OCI-LY1 (cell line): ENCODE measurements around the gene GATM.

Experiments
- H2AFZ ChIP-seq: fragments of 200-600 bp; sonication (generic), shearing (Covaris generic); 2 replicates; pipeline ENCODE4 v1.6.0; 2014; ENCODE audit warnings: antibody characterized with exemption, mild to moderate bottlenecking, low read length
- H3F3A ChIP-seq: fragments of 200-600 bp; sonication (generic), shearing (Covaris generic); 2 replicates; pipeline ENCODE4 v1.6.0; 2014; ENCODE audit warnings: mild to moderate bottlenecking, antibody characterized with exemption, low read length, moderate library complexity; ENCODE audit not compliant: insufficient read depth
- H3K27ac ChIP-seq: fragments of 200-600 bp; sonication (generic); 2 replicates; pipeline ENCODE4 v1.5.1; 2014; ENCODE audit warnings: low read length, mixed run types, mild to moderate bottlenecking, low read depth; ENCODE audit not compliant: poor library complexity, severe bottlenecking
- H3K27me3 ChIP-seq: fragments of 200-600 bp; sonication (generic); 2 replicates; pipeline ENCODE4 v1.6.0; 2014; ENCODE audit warnings: antibody characterized with exemption, mild to moderate bottlenecking, low read length, moderate library complexity; ENCODE audit not compliant: insufficient read depth
- H3K36me3 ChIP-seq: fragments of 200-600 bp; sonication (generic); 2 replicates; pipeline ENCODE4 v1.6.1; 2014; ENCODE audit warnings: mild to moderate bottlenecking, antibody characterized with exemption, low read length, moderate library complexity, mixed read lengths; ENCODE audit not compliant: insufficient read depth
- H3K4me1 ChIP-seq: fragments of 200-600 bp; sonication (generic); 2 replicates; pipeline ENCODE4 v1.5.1; 2014; ENCODE audit warnings: mild to moderate bottlenecking, low read length, moderate library complexity; ENCODE audit not compliant: insufficient read depth, severe bottlenecking
- H3K4me2 ChIP-seq: fragments of 200-600 bp; sonication (generic), shearing (Covaris generic); 2 replicates; pipeline ENCODE4 v1.6.1; 2014; ENCODE audit warnings: low read length
- H3K4me3 ChIP-seq: fragments of 200-600 bp; sonication (generic); 2 replicates; pipeline ENCODE4 v1.5.1; 2014; ENCODE audit warnings: low read length, low read depth, mild to moderate bottlenecking, mixed read lengths; ENCODE audit not compliant: poor library complexity, severe bottlenecking
- H3K79me2 ChIP-seq: fragments of 200-600 bp; shearing (Covaris generic); 2 replicates; pipeline ENCODE4 v1.6.1; 2016; ENCODE audit warnings: mixed run types, low read length, mixed read lengths; ENCODE audit not compliant: insufficient read depth
- H3K9ac ChIP-seq: fragments of 200-600 bp; sonication (generic), shearing (Covaris generic); 2 replicates; pipeline ENCODE4 v1.6.1; 2014; ENCODE audit warnings: mild to moderate bottlenecking, low read length, mixed read lengths
- H3K9me2 ChIP-seq: fragments of 200-600 bp; sonication (generic), shearing (Covaris generic); 2 replicates; pipeline ENCODE4 v1.6.1; 2014; ENCODE audit warnings: low read depth, mild to moderate bottlenecking, low read length, mixed read lengths
- H3K9me3 ChIP-seq: fragments of 200-600 bp; shearing (Covaris generic); 2 replicates; pipeline ENCODE4 v1.6.1; 2014; ENCODE audit warnings: low read length, mixed read lengths
- H4K20me1 ChIP-seq: fragments of 200-600 bp; sonication (generic), shearing (Covaris generic); 2 replicates; pipeline ENCODE4 v1.6.0; 2016; ENCODE audit warnings: mild to moderate bottlenecking, low read length; ENCODE audit not compliant: insufficient read depth
- CTCF ChIP-seq: fragments of 200-600 bp; sonication (generic), shearing (Covaris generic); IDR thresholded peaks from 2 replicates; pipeline ENCODE4 v1.5.1; 2017; ENCODE audit warnings: mild to moderate bottlenecking, antibody characterized with exemption, low read length, moderate library complexity, mixed read lengths
- EZH2 ChIP-seq: fragments of 200-600 bp; sonication (generic), shearing (Covaris generic); IDR thresholded peaks from 2 replicates; pipeline ENCODE4 v1.8.0; 2017; ENCODE audit warnings: borderline replicate concordance, mixed run types, mild to moderate bottlenecking, antibody characterized with exemption, low read length, moderate library complexity, mixed read lengths

Gene GATM

GRCh38 chr15:45375836-45376235 lies 2.5 kb downstream of the GATM start:
- Histone ChIP-seq H3F3A (no peaks in the 10 kb centered on the region), H3K79me2 (no peaks in the 10 kb centered on the region), H3K9me3 (no peaks in the 10 kb centered on the region), H3K27ac (no peak overlapping the region), H3K27me3 (peaks cover 11% of the 10 kb centered on the region), H3K4me2 (no peak overlapping the region), H3K36me3 (no peaks in the 10 kb centered on the region), H3K4me3 (no peak overlapping the region), H4K20me1 (no peaks in the 10 kb centered on the region), H2AFZ (no peak overlapping the region), H3K9me2 (no peaks in the 10 kb centered on the region), H3K4me1 (peaks cover 19% of the 10 kb centered on the region), H3K9ac (no peak overlapping the region)
- TF ChIP-seq CTCF (no peak), EZH2 (no peak)

- Histone ChIP-seq H4K20me1 (no peaks in the 10 kb centered on the region), H3K79me2 (no peaks in the 10 kb centered on the region), H3K27ac (no peak overlapping the region), H3K36me3 (no peaks in the 10 kb centered on the region), H3K27me3 (peaks cover 11% of the 10 kb centered on the region), H3F3A (no peaks in the 10 kb centered on the region), H2AFZ (no peak overlapping the region), H3K9me3 (no peaks in the 10 kb centered on the region), H3K9ac (no peak overlapping the region), H3K9me2 (no peaks in the 10 kb centered on the region), H3K4me2 (no peak overlapping the region), H3K4me1 (peaks cover 19% of the 10 kb centered on the region), H3K4me3 (no peak overlapping the region)
- no peak for TF ChIP-seq CTCF
- TF ChIP-seq EZH2: no peak
Observed at GRCh38 chr15:45373976-45374375, 4.4 kb downstream of the GATM start.

GRCh38 chr15:45372041-45372995 lies 6.0 kb downstream of the GATM start:
- Histone ChIP-seq H3K4me3 (no peak overlapping the region), H3K79me2 (no peaks in the 10 kb centered on the region), H3K4me2 (no peak overlapping the region), H4K20me1 (no peaks in the 10 kb centered on the region), H2AFZ (no peak overlapping the region), H3K27ac (no peak overlapping the region), H3F3A (no peaks in the 10 kb centered on the region), H3K27me3 (peaks cover 3% of the 10 kb centered on the region), H3K36me3 (no peaks in the 10 kb centered on the region), H3K9me3 (no peaks in the 10 kb centered on the region), H3K4me1 (peaks cover 2% of the 10 kb centered on the region), H3K9me2 (no peaks in the 10 kb centered on the region), H3K9ac (no peak overlapping the region)
- TF ChIP-seq EZH2 (no peak), CTCF (no peak)
